ENCODE measurements around the gene ACBD5.

Gene ACBD5

DNA sequence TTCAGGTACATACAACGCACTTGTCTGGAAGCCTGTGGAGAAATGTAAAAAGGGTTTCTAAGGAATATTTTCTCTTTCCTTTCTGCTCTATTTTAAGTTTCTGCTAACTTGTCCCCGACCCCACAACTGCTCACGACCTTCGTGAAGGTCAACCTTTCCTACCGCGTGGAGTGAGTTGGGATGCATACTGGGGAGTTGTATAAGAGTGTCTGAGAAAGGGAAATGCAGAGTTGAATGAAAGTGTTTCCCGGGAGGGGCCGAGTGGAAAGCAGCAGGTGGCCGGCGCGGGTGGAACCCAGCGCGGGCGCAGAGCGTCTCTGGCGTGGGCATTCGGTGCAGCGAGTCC is 17.9 kb upstream of the ACBD5 start:
- Mint-ChIP-seq H3K27ac (no peak overlapping the region), H3K4me1 (peaks cover 12% of the 10 kb centered on the region), H3K4me3 (peak overlapping the region; percentile 83), H3K36me3 (ENCODE audit: low read depth) (peaks cover 11% of the 10 kb centered on the region), H3K9me3 (peaks cover 18% of the 10 kb centered on the region), H3K27me3 (ENCODE audit: low read depth, poor library complexity) (peaks cover 85% of the 10 kb centered on the region)
- DNase-seq = no peak
- TF ChIP-seq, protein P1, sequence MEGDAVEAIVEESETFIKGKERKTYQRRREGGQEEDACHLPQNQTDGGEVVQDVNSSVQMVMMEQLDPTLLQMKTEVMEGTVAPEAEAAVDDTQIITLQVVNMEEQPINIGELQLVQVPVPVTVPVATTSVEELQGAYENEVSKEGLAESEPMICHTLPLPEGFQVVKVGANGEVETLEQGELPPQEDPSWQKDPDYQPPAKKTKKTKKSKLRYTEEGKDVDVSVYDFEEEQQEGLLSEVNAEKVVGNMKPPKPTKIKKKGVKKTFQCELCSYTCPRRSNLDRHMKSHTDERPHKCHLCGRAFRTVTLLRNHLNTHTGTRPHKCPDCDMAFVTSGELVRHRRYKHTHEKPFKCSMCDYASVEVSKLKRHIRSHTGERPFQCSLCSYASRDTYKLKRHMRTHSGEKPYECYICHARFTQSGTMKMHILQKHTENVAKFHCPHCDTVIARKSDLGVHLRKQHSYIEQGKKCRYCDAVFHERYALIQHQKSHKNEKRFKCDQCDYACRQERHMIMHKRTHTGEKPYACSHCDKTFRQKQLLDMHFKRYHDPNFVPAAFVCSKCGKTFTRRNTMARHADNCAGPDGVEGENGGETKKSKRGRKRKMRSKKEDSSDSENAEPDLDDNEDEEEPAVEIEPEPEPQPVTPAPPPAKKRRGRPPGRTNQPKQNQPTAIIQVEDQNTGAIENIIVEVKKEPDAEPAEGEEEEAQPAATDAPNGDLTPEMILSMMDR (IDR thresholded peaks at IDR 0.05) = no peak

DNA sequence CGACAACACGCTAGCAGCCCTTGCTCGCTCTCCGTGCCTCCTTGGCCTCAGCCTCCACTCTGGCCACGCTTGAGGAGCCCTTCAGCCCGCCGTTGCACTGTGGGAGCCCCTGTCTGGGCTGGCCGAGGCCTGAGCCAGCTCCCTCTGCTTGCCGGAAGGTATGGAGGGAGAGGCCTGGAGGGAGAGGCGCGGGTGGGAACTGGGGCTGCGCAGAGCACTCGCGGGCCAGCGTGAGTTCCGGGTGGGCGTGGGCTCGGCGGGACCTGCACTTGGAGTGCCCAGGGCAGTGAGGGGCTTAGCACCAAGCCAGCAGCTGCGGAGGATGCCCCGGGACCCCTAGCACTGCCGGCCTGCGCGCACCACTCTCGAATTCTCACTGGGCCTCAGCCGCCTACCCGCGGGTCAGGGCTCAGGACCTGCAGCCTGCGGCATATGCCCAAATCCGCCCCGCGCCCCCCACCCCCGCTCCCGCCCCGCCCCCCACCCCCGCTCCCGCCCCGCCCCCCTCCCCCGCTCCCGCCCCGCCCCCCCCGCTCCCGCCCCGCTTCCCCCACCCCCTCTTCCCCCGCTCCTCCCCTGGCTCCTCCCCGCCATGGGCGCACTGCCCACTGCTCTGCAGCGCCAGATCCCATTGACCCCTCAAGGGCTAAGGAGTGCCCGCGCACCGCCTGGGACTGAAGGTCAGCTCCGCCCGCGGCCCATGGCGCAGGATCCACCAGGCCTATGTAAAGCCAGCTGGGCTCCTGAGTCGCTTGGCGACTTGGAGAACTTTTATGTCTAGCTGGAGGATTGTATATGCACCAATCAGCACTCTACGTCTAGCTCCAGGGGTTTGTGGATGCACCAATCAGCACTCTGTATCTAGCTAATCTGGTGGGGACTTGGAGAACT is 15.9 kb upstream of the ACBD5 start:
- peaks cover 23% of the 10 kb centered on the region for H3K9me3 Mint-ChIP-seq
- peaks cover 12% of the 10 kb centered on the region for H3K4me1 Mint-ChIP-seq
- H3K4me3 Mint-ChIP-seq = no peak overlapping the region
- peaks cover 12% of the 10 kb centered on the region for H3K36me3 Mint-ChIP-seq (ENCODE audit: low read depth)
- TF ChIP-seq, protein P1 (IDR thresholded peaks at IDR 0.05) = no peak
- H3K27ac Mint-ChIP-seq = no peak overlapping the region
- peaks cover 73% of the 10 kb centered on the region for H3K27me3 Mint-ChIP-seq (ENCODE audit: low read depth, poor library complexity)
- no peak for DNase-seq

DNA sequence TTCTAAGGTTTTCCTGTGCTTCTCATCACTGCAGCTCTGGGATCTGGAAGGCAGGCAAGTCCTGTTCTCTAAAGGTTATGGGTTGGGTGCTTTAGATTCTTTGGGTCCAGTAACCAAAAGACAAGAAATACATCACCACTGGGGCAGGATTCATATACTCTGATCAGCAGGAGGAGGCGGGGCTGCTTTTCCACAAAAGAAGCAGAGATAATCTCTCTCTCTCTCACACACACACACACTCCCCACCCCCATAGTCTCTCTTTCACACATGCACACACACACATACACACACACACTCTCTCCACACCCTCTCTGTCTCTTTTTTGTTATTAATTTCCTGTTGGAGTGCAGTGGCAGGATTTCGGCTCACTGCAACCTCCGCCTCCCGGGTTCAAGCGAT is 13.0 kb upstream of the ACBD5 start:
- Mint-ChIP-seq H3K4me3 (no peak overlapping the region), H3K9me3 (peaks cover 21% of the 10 kb centered on the region)

DNA sequence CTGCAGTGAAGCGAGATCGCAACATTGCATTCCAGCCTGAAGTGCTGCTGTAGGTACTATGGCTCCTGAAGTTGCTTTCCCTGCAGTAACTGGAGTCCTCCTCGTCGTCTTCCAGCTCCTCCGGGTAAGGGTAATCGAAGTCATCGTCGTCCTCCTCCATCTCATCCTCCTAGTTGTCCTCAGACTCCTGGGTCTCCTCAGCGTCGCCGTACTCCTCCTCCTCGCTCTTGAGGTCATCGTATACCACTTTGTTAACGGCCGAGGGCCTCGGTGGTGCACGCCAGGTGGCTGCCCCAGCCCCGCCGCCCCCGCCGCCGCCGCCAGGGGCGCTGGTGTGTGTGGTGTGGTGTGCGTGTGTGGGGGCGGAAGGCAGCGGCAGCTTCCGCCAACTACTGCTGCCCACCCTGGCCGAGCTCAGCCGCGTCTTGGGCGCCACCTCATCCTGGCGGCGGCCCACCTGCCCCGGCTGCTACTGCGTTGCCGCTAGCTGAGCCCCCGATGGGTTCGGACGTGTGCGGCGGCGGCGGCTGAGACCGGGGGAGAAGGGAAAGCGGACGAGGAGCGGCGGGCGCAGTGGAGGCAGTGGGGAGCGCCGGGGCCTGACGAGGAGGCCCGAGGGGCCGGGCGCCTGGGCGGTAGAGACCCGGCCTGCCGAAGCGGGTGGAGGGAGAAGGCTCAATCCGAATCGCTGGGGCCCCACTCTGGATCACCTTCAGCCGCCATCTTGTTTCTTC is 11.8 kb upstream of the ACBD5 start:
- TF ChIP-seq, protein P1 (IDR thresholded peaks at IDR 0.05) = peak; percentile 17
- no peak overlapping the region for H3K27ac Mint-ChIP-seq
- peaks cover 14% of the 10 kb centered on the region for H3K9me3 Mint-ChIP-seq
- peaks cover 39% of the 10 kb centered on the region for H3K27me3 Mint-ChIP-seq (ENCODE audit: low read depth, poor library complexity)
- H3K4me3 Mint-ChIP-seq = no peak overlapping the region
- peaks cover 14% of the 10 kb centered on the region for H3K36me3 Mint-ChIP-seq (ENCODE audit: low read depth)
- peak; percentile 41 for DNase-seq
- no peaks in the 10 kb centered on the region for H3K4me1 Mint-ChIP-seq

More for the DNA sequence above, 13.0 kb upstream of the ACBD5 start:
- TF ChIP-seq, protein P1 (IDR thresholded peaks at IDR 0.05) = no peak
- Mint-ChIP-seq H3K27me3 (ENCODE audit: low read depth, poor library complexity) (peaks cover 47% of the 10 kb centered on the region), H3K27ac (no peak overlapping the region), H3K4me1 (peaks cover 4% of the 10 kb centered on the region), H3K36me3 (ENCODE audit: low read depth) (peaks cover 16% of the 10 kb centered on the region)
- no peak for DNase-seq

DNA sequence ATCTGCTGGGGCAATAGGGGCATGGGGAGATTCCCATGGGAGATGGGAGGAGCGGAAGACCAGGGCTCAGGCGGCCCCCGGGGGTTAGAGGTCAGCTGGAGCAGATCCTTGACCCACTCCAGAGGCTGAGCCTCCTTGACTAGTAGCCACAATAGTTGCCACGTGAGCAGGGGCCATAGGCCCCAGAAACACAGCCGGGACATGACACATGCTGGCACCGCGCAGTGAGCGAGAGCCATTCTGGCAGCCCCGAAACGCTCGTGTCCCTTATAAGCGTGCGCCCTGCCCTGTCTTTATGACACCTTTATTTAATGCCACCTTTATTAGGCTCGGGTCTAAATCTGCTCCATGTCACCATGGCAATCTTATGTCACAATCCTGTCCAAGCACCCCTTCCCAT is 11.0 kb upstream of the ACBD5 start:
- H3K4me3 Mint-ChIP-seq = no peak overlapping the region
- no peak overlapping the region for H3K27ac Mint-ChIP-seq
- peaks cover 7% of the 10 kb centered on the region for H3K9me3 Mint-ChIP-seq
- H3K27me3 Mint-ChIP-seq (ENCODE audit: low read depth, poor library complexity) = peaks cover 32% of the 10 kb centered on the region
- H3K4me1 Mint-ChIP-seq = peaks cover under 1% of the 10 kb centered on the region
- TF ChIP-seq, protein P1 (IDR thresholded peaks at IDR 0.05) = no peak
- no peak for DNase-seq
- peaks cover 9% of the 10 kb centered on the region for H3K36me3 Mint-ChIP-seq (ENCODE audit: low read depth)

All from nephron progenitor cell (in vitro differentiated cells).